ENCODE data around the gene C2orf49. TPM values are rescaled to one million over a fixed set of nuclear protein-coding genes. Genes with fewer than 3 reads are reported as not detected.

C2orf49 gene
- total RNA-seq, 1 donor = 18.1 TPM

GRCh38 chr2:105309147-105309545 lies 28.2 kb upstream of the C2orf49 start:
- DNase-seq (ENCODE audit: insufficient read length, low spot score, missing footprints) = no peak
- peaks cover 21% of the 10 kb centered on the region for H3K36me3 ChIP-seq (ENCODE audit: insufficient read depth, low read length)
- H2AFZ ChIP-seq (ENCODE audit: low read length) = no peak overlapping the region
- H3K9me3 ChIP-seq (ENCODE audit: low read depth, low read length) = no peaks in the 10 kb centered on the region
- TF ChIP-seq CTCF (IDR thresholded peaks at IDR 0.05; ENCODE audit: extremely low read depth, low read depth, low read length) = no peak
- H3K27ac ChIP-seq (ENCODE audit: low read depth, low read length) = no peak overlapping the region
- peaks cover 2% of the 10 kb centered on the region for H3K4me1 ChIP-seq (ENCODE audit: insufficient read depth, low read length)
- H3K4me2 ChIP-seq (ENCODE audit: insufficient read depth, low read length) = no peak overlapping the region
- peaks cover 19% of the 10 kb centered on the region for H4K20me1 ChIP-seq (ENCODE audit: insufficient read depth, low read length)
- peaks cover 83% of the 10 kb centered on the region for H3K79me2 ChIP-seq (ENCODE audit: insufficient read depth, low read length)
- no peaks in the 10 kb centered on the region for H3K27me3 ChIP-seq (ENCODE audit: insufficient read depth, low read length)
- no peak overlapping the region for H3K4me3 ChIP-seq (ENCODE audit: insufficient read depth, low read length)

DNA sequence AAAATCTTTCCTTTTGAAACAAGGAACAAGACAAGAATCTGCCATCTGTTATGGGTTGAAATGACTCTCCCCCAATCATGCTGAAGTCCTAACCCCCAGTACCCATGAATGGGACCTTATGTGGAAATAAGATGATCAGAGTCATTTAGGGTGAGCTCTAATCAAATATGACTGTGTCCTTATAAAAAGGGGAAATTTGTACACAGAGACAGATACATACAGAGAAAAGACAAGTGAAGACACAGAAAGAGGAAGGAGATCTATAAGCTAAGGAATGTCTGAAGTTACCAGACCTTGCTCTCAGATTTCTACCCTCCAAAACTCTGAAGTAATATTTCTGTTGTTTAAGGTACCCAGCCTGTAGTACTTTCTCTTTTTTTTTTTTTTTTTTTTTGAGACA lies 23.5 kb upstream of the C2orf49 start:
- H2AFZ ChIP-seq (ENCODE audit: low read length) = no peak overlapping the region
- no peaks in the 10 kb centered on the region for H3K27me3 ChIP-seq (ENCODE audit: insufficient read depth, low read length)
- peaks cover 86% of the 10 kb centered on the region for H3K79me2 ChIP-seq (ENCODE audit: insufficient read depth, low read length)
- H4K20me1 ChIP-seq (ENCODE audit: insufficient read depth, low read length) = peaks cover 23% of the 10 kb centered on the region
- DNase-seq (ENCODE audit: insufficient read length, low spot score, missing footprints) = no peak
- no peak overlapping the region for H3K27ac ChIP-seq (ENCODE audit: low read depth, low read length)
- no peak overlapping the region for H3K4me2 ChIP-seq (ENCODE audit: insufficient read depth, low read length)
- H3K9me3 ChIP-seq (ENCODE audit: low read depth, low read length) = no peaks in the 10 kb centered on the region
- H3K36me3 ChIP-seq (ENCODE audit: insufficient read depth, low read length) = peaks cover 2% of the 10 kb centered on the region
- no peak overlapping the region for H3K4me3 ChIP-seq (ENCODE audit: insufficient read depth, low read length)
- H3K4me1 ChIP-seq (ENCODE audit: insufficient read depth, low read length) = peaks cover 2% of the 10 kb centered on the region
- no peak for TF ChIP-seq CTCF (IDR thresholded peaks at IDR 0.05; ENCODE audit: extremely low read depth, low read depth, low read length)

GRCh38 chr2:105315314-105315713 lies 22.0 kb upstream of the C2orf49 start:
- no peaks in the 10 kb centered on the region for H3K36me3 ChIP-seq (ENCODE audit: insufficient read depth, low read length)
- no peak overlapping the region for H3K27ac ChIP-seq (ENCODE audit: low read depth, low read length)
- peaks cover 2% of the 10 kb centered on the region for H3K4me1 ChIP-seq (ENCODE audit: insufficient read depth, low read length)
- H3K4me3 ChIP-seq (ENCODE audit: insufficient read depth, low read length) = no peak overlapping the region
- H3K4me2 ChIP-seq (ENCODE audit: insufficient read depth, low read length) = no peak overlapping the region
- no peak for DNase-seq (ENCODE audit: insufficient read length, low spot score, missing footprints)
- no peak overlapping the region for H2AFZ ChIP-seq (ENCODE audit: low read length)
- TF ChIP-seq CTCF (IDR thresholded peaks at IDR 0.05; ENCODE audit: extremely low read depth, low read depth, low read length) = no peak
- H3K9me3 ChIP-seq (ENCODE audit: low read depth, low read length) = no peaks in the 10 kb centered on the region
- no peaks in the 10 kb centered on the region for H3K27me3 ChIP-seq (ENCODE audit: insufficient read depth, low read length)
- peaks cover 80% of the 10 kb centered on the region for H3K79me2 ChIP-seq (ENCODE audit: insufficient read depth, low read length)
- peaks cover 11% of the 10 kb centered on the region for H4K20me1 ChIP-seq (ENCODE audit: insufficient read depth, low read length)

GRCh38 chr2:105317937-105318336 lies 19.4 kb upstream of the C2orf49 start:
- peaks cover 6% of the 10 kb centered on the region for H4K20me1 ChIP-seq (ENCODE audit: insufficient read depth, low read length)
- no peak for DNase-seq (ENCODE audit: insufficient read length, low spot score, missing footprints)
- TF ChIP-seq CTCF (IDR thresholded peaks at IDR 0.05; ENCODE audit: extremely low read depth, low read depth, low read length) = no peak

More at GRCh38 chr2:105317937-105318336, 19.4 kb upstream of the C2orf49 start:
- Histone ChIP-seq H2AFZ (ENCODE audit: low read length) (no peak overlapping the region), H3K4me3 (ENCODE audit: insufficient read depth, low read length) (no peak overlapping the region), H3K79me2 (ENCODE audit: insufficient read depth, low read length) (peaks cover 82% of the 10 kb centered on the region), H3K9me3 (ENCODE audit: low read depth, low read length) (no peaks in the 10 kb centered on the region), H3K27me3 (ENCODE audit: insufficient read depth, low read length) (no peaks in the 10 kb centered on the region), H3K36me3 (ENCODE audit: insufficient read depth, low read length) (no peaks in the 10 kb centered on the region), H3K4me1 (ENCODE audit: insufficient read depth, low read length) (peaks cover 12% of the 10 kb centered on the region), H3K4me2 (ENCODE audit: insufficient read depth, low read length) (no peak overlapping the region), H3K27ac (ENCODE audit: low read depth, low read length) (no peak overlapping the region)
